GM12801 (cell line): ENCODE data around the gene RASGEF1B.

Experiments used
- TF ChIP-seq, protein P1 (sequence below): IDR thresholded peaks from one replicate; pipeline ENCODE4 v1.5.1; 2011; ENCODE audit warnings: control low read depth; ENCODE audit not compliant: insufficient read length; ENCODE audit errors: extremely low read depth

The RASGEF1B gene

DNA sequence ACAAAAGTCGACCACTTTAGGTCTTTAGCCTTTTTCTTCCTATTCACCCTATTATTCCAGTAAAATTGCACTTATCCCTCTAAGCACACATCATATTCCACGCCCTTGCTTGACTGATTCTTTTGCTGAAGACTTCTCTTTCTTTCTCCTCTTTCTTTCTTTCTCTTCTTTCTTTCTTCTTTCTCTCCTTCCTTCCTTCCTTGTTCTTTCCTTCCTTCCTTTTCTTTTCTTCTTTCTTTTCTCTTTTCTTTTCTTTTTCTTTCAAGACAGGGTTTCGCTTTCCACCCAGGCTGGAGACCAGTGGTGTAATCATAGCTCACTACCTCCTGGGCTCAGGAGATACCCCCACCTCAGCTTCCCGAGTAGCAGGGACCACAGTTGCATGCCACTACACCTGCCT, 61.9 kb downstream of the RASGEF1B start:
- TF ChIP-seq, protein P1, sequence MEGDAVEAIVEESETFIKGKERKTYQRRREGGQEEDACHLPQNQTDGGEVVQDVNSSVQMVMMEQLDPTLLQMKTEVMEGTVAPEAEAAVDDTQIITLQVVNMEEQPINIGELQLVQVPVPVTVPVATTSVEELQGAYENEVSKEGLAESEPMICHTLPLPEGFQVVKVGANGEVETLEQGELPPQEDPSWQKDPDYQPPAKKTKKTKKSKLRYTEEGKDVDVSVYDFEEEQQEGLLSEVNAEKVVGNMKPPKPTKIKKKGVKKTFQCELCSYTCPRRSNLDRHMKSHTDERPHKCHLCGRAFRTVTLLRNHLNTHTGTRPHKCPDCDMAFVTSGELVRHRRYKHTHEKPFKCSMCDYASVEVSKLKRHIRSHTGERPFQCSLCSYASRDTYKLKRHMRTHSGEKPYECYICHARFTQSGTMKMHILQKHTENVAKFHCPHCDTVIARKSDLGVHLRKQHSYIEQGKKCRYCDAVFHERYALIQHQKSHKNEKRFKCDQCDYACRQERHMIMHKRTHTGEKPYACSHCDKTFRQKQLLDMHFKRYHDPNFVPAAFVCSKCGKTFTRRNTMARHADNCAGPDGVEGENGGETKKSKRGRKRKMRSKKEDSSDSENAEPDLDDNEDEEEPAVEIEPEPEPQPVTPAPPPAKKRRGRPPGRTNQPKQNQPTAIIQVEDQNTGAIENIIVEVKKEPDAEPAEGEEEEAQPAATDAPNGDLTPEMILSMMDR, result no peak

DNA sequence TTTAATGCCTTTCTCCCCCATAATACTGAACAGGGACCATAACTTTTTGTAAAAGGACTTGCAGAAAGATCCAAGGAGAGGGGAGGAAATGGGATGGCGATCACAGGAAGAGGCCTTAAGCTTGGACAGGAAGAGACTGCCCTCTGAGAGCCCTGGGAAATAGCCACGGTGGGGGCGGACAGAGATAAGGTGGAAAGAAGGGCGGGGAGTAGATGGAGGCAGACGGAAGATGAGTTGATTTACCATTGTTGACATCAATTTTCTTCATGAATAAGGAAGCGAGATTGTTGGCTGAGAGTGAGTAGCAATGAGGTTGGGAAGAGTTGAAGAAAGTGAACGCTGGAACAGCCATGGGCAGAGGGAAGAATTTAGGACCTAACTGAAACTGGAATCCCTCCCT, 63.4 kb downstream of the RASGEF1B start:
- TF ChIP-seq, protein P1, result no peak

DNA sequence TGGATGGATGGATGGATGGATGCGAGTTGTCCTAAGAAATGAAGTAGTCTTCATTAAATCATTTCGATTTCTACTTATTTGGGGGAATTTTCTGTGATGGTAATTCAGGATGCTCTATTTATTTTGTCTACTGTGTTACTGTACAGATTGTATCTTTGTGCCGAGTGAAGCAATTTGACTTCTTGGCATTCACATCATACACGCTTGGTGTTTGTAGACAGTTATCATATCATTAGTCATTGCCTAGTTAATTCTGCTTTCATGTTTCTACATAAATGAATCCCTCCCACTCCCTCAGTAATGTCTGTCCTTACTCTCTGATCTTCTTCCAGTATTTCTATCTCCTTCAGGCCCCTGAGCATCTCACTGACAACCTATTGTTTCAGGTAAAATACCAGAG, 64.0 kb downstream of the RASGEF1B start:
- TF ChIP-seq, protein P1, result no peak

DNA sequence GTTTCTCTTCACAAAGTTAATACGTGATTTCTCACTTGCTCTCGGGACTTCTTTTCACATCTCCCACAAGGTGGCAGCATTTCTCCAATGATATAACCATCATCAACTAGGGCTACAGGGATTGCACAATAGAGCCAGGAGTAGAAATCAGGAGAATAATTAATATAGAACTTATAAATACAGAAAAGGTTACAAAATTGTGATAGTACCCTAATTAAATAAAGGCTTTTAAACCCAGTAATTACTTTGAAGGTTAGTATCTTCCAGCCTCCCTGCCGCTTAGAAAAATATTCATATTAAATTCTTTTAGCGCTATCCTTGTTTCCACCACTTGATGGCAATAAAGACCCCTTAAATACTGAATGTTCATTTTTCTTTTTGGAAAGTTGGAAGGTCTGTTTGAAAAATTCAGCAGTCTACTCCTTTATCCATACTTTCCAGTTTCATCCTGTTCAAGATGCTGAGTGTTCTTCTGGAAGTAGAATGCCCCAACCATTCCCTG, 65.8 kb downstream of the RASGEF1B start:
- TF ChIP-seq, protein P1, result no peak

DNA sequence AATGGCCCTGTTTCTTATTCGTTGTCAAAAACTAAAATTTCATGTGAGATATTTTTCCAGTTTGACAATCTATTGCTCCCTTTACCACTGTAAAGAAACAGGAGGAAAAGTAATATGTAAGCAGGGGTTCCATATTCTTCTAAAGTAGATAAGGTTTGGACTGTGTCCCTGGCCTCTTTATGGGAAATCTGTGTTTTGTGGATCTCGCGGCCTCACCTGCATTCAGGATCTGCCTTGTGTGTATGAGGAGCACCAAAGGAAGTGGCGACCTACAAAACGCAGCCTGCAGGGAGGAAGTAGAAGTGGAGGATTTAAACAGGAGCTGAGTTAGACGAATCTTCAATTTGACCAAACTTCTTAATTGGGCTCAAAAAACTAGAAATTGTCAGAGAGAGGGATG, 67.0 kb downstream of the RASGEF1B start:
- TF ChIP-seq, protein P1, result no peak

DNA sequence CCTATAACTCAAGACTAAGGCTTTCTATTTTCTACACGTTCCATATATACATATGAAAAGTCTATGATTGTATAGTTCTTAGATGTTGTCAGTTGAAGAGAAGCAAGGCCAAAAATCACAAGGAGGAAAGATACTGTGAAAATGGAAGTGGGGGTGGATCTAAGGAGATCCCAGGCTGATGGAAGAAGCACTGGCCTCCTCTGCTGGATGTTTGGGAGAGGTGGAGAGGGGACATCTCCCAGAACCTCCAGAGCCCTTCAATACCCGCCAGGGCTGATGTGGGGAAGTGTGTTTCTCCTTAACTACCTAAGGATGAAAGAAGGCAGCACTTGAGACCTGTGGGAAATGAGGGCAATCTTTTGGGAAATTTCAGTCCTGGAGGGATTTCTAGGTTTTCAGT, 67.4 kb downstream of the RASGEF1B start:
- TF ChIP-seq, protein P1, result no peak

DNA sequence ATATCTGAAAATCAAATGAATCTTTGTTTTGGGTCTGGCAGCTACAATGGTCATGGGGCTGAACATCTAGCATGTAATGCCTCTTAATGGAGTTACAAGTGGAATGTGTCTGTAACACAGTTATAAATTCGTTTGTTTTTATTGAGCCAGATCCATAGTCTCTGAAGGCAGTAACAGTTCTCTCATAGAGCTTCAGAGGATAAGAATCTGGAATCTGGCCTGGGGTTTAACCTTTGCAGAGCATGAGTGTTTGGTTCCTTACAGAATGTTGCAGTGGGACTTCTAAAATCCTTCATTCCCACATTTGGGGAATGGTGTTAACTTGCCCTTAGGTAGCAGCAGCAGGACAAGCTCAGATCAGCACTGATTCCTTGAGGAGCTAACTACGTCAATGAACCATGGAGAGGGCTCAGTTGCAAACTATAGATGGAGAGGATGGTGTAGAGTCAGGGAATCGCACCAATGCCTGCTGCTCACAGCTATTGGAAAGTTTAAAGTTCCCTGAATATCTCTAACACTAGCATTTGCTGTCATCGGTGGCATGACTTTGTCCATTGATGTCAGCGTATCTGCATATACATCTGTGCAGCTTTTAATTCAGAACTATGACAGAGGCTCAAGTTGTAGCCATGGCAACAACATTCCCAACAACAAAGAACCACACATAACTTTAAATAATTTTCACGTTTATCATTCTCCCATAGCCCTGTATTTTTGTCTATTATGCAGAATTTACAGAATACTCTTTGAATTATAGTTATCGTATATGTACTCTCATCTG, 72.2 kb downstream of the RASGEF1B start:
- TF ChIP-seq, protein P1, result no peak
